ENCODE data around the gene MRPL28. TPM values are rescaled to one million over a fixed set of nuclear protein-coding genes. Genes with fewer than 3 reads are reported as not detected.
"Not testable (repeated sequence)": the region's sequence is repeated elsewhere in the genome, so short reads cannot be mapped to it uniquely, and the experiment has no call there.

The MRPL28 gene
- total and polyA plus RNA-seq, 2 experiments from 2014 or later: 242 to 290 TPM

- peak overlapping the region; percentile 96 for H3K4me3 ChIP-seq
- H3K9me3 ChIP-seq (ENCODE audit: low read depth): no peaks in the 10 kb centered on the region
- no peak for DNase-seq (ENCODE audit: low read depth in 1 of 2, low spot score in 1 of 2)
- peaks cover 13% of the 10 kb centered on the region for H3K36me3 ChIP-seq
- no peak for TF ChIP-seq CTCF (IDR thresholded peaks at IDR 0.05; ENCODE audit: low read depth, low read length)
- no peaks in the 10 kb centered on the region for H3K27me3 ChIP-seq
- peaks cover 9% of the 10 kb centered on the region for H3K4me1 ChIP-seq (ENCODE audit: low read depth)
- peak overlapping the region; percentile 94 for H3K27ac ChIP-seq
Measured at GRCh38 chr16:396199-396598, 25.9 kb upstream of the MRPL28 start.

- Histone ChIP-seq H3K4me1 (ENCODE audit: low read depth) (peaks cover 18% of the 10 kb centered on the region), H3K4me3 (no peak overlapping the region), H3K27me3 (no peaks in the 10 kb centered on the region), H3K36me3 (no peaks in the 10 kb centered on the region), H3K27ac (no peak overlapping the region), H3K9me3 (ENCODE audit: low read depth) (no peaks in the 10 kb centered on the region)
- no peak for DNase-seq (ENCODE audit: low read depth in 1 of 2, low spot score in 1 of 2)
- TF ChIP-seq CTCF (IDR thresholded peaks at IDR 0.05; ENCODE audit: low read depth, low read length): no peak
Measured at GRCh38 chr16:392450-393030, 22.2 kb upstream of the MRPL28 start.

GRCh38 chr16:391885-392335, 21.6 kb upstream of the MRPL28 start:
- H3K4me3 ChIP-seq: no peak overlapping the region
- H3K9me3 ChIP-seq (ENCODE audit: low read depth): no peaks in the 10 kb centered on the region
- no peaks in the 10 kb centered on the region for H3K27me3 ChIP-seq
- H3K4me1 ChIP-seq (ENCODE audit: low read depth): peaks cover 22% of the 10 kb centered on the region
- TF ChIP-seq CTCF (IDR thresholded peaks at IDR 0.05; ENCODE audit: low read depth, low read length): peak; percentile 77
- H3K27ac ChIP-seq: no peak overlapping the region
- no peaks in the 10 kb centered on the region for H3K36me3 ChIP-seq
- DNase-seq (ENCODE audit: low read depth in 1 of 2, low spot score in 1 of 2): peak; percentile 58 to 75

GRCh38 chr16:389352-389751, 19.0 kb upstream of the MRPL28 start:
- no peak for DNase-seq (ENCODE audit: low read depth in 1 of 2, low spot score in 1 of 2)
- Histone ChIP-seq H3K27ac (peak overlapping the region; percentile 93), H3K36me3 (no peaks in the 10 kb centered on the region), H3K4me1 (ENCODE audit: low read depth) (peaks cover 35% of the 10 kb centered on the region), H3K9me3 (ENCODE audit: low read depth) (no peaks in the 10 kb centered on the region), H3K27me3 (no peaks in the 10 kb centered on the region), H3K4me3 (no peak overlapping the region)
- no peak for TF ChIP-seq CTCF (IDR thresholded peaks at IDR 0.05; ENCODE audit: low read depth, low read length)

- not testable (repeated sequence) for H3K27me3 ChIP-seq; H3K9me3 ChIP-seq (ENCODE audit: low read depth); H3K4me3 ChIP-seq; H3K36me3 ChIP-seq
- Histone ChIP-seq H3K4me1 (ENCODE audit: low read depth) (peaks cover 46% of the 10 kb centered on the region), H3K27ac (peak overlapping the region; percentile 93)
- DNase-seq (ENCODE audit: low read depth in 1 of 2, low spot score in 1 of 2): peak; percentile 69 to 86
- TF ChIP-seq CTCF (IDR thresholded peaks at IDR 0.05; ENCODE audit: low read depth, low read length): peak; percentile 22
Measured at GRCh38 chr16:387761-388666, 17.7 kb upstream of the MRPL28 start.
